Cerebellar nuclear complex (tissue), 1 donor: ENCODE measurements around the gene SLC6A11.

Experiments used
- DNase-seq, 2 experiments: peaks; one replicate each; lab custom pipeline; 2025; lab: John Stamatoyannopoulos, UW

SLC6A11 gene

DNA sequence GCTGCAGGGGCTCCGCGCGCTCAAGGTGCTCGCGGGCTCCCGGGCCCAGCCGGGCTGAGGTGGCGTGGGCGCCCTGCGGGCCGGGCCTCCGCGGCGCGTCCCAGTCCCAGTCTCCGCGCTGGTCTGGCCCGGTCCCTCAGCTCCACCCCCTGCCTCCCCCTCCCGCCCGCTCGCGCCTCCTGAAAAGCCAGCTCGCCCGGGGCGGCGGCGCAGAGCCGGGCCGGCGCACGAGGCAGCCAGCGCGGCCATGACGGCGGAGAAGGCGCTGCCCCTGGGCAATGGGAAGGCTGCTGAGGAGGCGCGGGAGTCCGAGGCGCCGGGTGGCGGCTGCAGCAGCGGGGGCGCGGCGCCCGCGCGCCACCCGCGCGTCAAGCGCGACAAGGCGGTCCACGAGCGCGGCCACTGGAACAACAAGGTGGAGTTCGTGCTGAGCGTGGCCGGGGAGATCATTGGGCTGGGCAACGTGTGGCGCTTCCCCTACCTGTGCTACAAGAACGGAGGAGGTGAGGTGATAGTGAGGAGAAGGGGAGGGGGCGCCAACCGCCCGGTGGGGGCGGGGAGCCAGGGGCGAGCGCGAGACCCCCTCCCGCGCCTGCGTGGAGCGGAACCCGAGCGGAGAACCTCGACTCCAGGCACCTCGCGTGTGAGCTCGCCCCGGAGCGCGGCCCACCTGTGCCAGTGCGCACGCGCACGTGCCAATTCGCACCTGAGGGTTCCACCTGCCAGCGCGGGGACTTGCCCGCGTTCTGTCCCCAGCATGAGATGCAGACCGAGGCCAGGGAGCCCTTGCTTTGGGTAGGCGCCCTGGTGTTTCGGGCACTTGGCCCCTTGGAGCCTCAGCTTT lies at the start of gene SLC6A11:
Gene SLC6A11 (plus strand): TSS at position 210 of the 844 bp plus-strand sequence. CDS start 38 bp downstream, at position 248.
- DNase-seq = no peak

GRCh38 chr3:10768708-10769394 lies 47.2 kb upstream of the SLC6A11 start:
- no peak for DNase-seq

GRCh38 chr3:10770547-10770946 lies 45.5 kb upstream of the SLC6A11 start:
- no peak for DNase-seq

GRCh38 chr3:10770981-10771380 lies 45.0 kb upstream of the SLC6A11 start:
- no peak for DNase-seq

- no peak for DNase-seq
Measured at GRCh38 chr3:10771486-10772270, 44.4 kb upstream of the SLC6A11 start.

GRCh38 chr3:10772271-10773161 lies 43.5 kb upstream of the SLC6A11 start:
- no peak for DNase-seq

DNA sequence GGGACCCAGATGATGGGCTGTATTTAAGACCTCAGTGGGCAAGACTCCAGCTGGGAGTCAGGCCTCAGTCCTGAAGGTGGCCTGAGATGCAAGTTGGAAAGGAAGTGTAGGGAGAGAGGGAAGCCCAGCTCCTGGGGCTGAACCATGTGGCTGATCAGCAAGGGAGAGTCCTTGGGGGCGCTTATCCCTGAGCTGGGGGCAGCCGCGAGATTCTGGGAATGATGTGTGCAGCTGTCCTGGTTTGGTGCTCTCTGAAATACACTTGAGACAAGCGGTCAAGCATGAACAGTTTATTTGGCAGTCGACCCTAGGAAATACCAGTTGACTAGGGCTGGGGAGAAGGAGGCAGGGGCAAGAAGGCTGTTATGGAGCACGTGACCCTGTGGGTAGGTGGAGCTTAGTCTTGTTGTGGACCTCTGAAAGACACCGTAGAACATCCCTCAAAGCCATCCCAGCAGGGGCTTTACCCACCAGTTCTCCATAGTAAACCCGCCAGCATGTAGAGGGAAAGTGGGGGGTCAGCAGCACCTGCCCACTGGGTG lies 41.8 kb upstream of the SLC6A11 start:
- DNase-seq = no peak

GRCh38 chr3:10774825-10775224 lies 41.2 kb upstream of the SLC6A11 start:
- no peak for DNase-seq

GRCh38 chr3:10775259-10775658 lies 40.8 kb upstream of the SLC6A11 start:
- no peak for DNase-seq

GRCh38 chr3:10775828-10776227 lies 40.2 kb upstream of the SLC6A11 start:
- no peak for DNase-seq

DNA sequence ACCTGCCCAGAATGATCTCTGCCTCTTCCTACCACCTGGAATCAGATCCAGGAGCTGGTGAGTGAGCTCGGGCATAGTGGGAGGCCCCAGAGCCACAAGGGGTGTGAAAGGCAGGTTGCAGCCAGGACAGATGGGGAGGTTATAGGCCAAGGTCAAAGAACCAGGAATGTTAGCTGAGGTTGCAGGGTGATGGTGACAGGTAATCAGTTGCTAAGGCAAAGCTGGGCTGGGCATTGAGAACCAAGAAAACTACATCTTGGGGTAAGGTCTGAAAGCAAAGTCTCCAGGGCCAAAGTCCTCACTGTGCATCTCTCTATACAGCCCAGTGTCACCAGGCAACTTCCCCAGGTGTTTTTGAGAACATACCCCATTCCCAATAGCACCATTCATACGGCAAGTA lies 38.4 kb upstream of the SLC6A11 start:
- no peak for DNase-seq

DNA sequence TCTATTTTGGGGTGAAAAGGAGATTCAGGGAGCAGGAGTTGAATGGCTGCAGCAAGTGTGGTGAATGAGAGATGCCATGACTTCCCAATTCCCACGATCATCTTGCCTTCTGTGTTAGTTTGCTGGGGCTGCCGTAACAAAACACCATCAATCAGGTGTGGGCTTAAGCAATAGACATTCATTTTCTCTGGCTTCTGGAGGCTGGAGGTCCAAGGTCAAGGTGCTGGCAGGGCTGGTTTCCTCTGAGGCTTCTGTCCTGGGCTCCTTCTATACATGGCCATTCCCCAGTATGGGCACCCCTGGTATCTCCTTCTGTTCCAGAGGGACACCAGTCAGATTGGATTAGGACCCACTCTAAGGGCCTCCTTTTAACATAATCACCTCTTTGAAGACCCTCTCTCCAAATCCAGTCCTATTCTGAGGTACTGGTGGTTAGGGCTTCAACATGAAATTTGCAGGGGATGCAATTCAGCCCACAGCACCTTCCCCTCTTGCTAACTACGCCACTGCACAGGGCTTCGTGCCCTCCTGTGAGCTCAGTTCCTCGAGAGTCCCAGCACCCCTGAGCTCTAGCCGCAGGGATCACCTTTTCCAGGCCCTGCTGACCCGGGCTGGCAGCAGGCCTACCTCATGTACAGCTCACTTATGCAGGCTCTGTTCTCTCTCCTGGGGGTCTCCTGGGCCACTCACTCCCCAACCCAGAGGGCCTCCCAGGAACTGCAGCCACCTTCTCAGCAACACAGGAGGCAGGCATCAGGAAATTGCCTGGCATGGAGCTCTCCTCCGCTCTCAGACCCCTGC lies 37.3 kb upstream of the SLC6A11 start:
- no peak for DNase-seq

DNA sequence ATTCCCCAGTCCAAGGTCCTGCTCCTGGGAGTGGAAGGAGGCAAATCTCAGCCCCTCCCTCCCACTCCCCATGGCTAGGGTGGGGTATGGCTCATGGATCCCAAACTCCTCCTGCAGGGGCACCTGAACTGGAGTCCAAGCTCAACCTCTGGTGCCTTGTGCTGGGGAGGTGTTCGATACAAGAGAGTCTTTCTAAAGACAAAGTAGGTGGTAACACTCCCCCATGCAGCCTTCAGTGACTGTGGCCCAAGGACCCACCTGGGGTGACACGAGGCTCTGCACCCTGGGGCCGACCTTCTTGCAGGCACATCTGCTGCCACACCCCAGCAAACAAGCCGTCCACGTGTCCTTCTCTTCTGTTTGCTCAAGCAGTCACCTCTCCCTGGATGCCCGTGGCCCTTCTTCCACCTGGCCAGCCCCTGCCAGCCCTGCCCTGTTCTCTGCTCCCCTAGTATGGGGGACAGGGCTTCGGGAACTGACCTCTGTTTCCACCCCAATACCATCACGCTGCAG lies 36.7 kb upstream of the SLC6A11 start:
- DNase-seq = no peak

DNA sequence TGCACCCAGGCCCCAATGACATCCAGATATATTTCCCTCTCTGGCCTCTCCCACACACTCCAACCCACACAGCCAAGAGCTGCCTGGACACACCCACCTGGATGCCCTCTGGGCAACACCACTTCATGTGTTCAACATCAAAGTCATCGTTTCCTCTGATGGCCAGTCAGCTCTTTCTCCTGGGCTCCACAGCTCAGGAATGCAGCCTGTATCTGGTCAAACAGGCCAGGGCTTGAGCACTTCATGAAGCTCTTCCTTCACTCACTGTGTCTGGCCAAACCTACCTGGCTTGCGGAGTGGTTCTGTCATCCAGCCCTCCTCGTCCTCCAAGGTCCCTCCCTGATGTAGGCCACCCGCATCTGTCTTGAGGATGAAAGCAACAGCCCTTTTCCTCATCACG lies 35.8 kb upstream of the SLC6A11 start:
- DNase-seq = no peak

DNA sequence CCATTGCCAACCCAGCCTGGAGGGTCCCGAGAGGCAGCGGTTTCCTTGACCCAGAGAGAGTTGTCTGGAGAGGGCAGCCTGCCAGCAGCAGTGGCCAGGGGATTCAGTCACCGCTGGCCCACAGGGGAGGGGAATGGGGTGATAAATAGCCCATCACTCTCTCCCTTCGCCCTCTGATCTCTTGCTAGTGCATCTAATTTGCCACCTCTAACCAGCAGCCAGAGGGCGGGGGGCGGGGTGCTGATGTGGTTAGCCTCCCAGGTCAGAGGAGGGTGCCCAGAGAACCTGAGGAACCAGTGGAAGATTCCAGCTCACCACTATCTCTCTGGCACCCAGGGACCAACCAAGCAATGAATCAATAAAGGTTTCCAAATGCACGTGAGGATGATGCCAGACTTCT lies 35.1 kb upstream of the SLC6A11 start:
- DNase-seq = no peak

GRCh38 chr3:10781981-10782380 lies 34.0 kb upstream of the SLC6A11 start:
- no peak for DNase-seq

- DNase-seq = no peak
Measured at GRCh38 chr3:10783360-10784351, 32.4 kb upstream of the SLC6A11 start.

DNA sequence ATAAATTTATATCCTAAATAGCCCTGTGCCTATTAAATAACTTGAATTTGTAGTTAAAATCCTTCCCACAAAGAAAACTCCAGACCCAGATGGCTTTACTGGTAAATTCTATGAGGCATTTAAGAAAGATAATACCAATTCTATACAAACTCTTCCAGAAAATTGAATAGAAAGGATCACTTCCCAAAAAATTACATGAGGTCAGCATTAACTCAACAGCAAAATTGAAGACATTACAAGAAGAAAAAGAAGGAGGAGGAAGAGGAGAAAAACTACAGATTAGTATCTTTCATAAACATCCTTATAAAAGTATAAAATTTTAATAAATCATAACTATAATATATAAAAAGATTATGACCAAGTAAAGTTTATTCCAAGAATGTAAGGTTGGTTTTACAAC lies 29.4 kb upstream of the SLC6A11 start:
- no peak for DNase-seq

DNA sequence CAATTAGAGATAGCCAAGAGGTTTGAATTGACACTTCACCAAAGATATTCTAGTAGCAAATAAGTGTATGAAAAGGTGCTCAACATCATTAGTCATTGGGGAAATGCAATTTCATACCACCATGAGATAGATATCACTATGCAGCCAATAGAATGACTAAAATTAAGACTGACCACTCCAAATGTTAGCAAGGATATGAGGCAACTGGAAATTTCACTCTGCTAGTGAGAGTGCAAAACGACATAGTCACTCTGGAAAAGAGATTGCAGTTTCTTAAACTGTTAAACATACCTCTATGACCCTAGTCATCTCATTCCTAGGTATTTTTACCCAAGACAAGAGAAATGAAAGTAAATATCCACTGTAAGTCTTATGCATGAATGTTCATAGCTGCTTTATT lies 27.6 kb upstream of the SLC6A11 start:
- no peak for DNase-seq
